Thyroid gland (tissue), 4 donors: ENCODE results near the gene MAP3K8.

Experiments
- CTCF ChIP-seq, 6 experiments: fragments of 200-600 bp in 3 of 6; fragments of 450-650 bp in 3 of 6; sonication (generic) in 3 of 6; IDR thresholded peaks; one replicate each; pipeline ENCODE4 v1.5.1; 2016 to 2019; ENCODE audit warnings: antibody characterized with exemption in 6 of 6, mild to moderate bottlenecking in 2 of 6, inconsistent platforms in 1 of 6, moderate library complexity in 1 of 6
- POLR2A ChIP-seq, 2 donors: fragments of 450-650 bp; IDR thresholded peaks; one replicate each; pipeline ENCODE4 v1.6.1; 2017; ENCODE audit warnings: antibody characterized with exemption in 2 of 2, mild to moderate bottlenecking in 2 of 2, moderate library complexity in 1 of 2

- TF ChIP-seq CTCF (IDR thresholded peaks at IDR 0.05) (no peak), POLR2A (IDR thresholded peaks at IDR 0.05) (no peak)
Measured at GRCh38 chr10:30489346-30489745, 55.4 kb downstream of the MAP3K8 start.
